B cell (primary cell): ENCODE data around the gene GLIS1. TPM values are rescaled to one million over a fixed set of nuclear protein-coding genes. Genes with fewer than 3 reads are reported as not detected.

Experiments used
- ATAC-seq: fragments of 200-7000 bp; cut with Tn5 transposase; one replicate; pipeline ENCODE4 v1.10.0; 2021; ENCODE audit warnings: low read depth, mild to moderate bottlenecking, moderate number of reproducible peaks, moderate library complexity
- CTCF ChIA-PET: fragments of 350-600 bp; sonication (Branson Sonifier 250); formaldehyde crosslinking; loops from one replicate; lab custom pipeline; 2021; ENCODE audit warnings: antibody characterized with exemption, inconsistent platforms; lab: Charles Lee
- POLR2A ChIA-PET: fragments of 350-600 bp; sonication (Branson Sonifier 250); formaldehyde crosslinking; loops from one replicate; lab custom pipeline; 2021; ENCODE audit warnings: antibody characterized with exemption; lab: Charles Lee
- DNase-seq: peaks from one replicate; pipeline ENCODE4 v3.0.0; 2013
- H2AFZ ChIP-seq: 2 replicates; pipeline ENCODE4 v1.6.1; 2012; ENCODE audit warnings: mild to moderate bottlenecking, low read depth, low read length; ENCODE audit not compliant: insufficient read depth, poor library complexity, severe bottlenecking
- H3K27ac ChIP-seq, 2 donors: 1 replicate in 1 of 2; 2 replicates in 1 of 2; pipeline ENCODE4 v1.5.1; 2012 to 2013; ENCODE audit warnings: low read length in 2 of 2, mild to moderate bottlenecking in 2 of 2, moderate library complexity in 1 of 2
- H3K27me3 ChIP-seq, 4 experiments: fragments of 200-600 bp in 1 of 4; sonication (generic) in 1 of 4; replicated peaks in 1 of 4; 1 replicate in 2 of 4; 2 replicates in 2 of 4; pipeline versions ENCODE4 v1.6.1 to v1.7.0; 2013 to 2016; ENCODE audit warnings: low read length in 3 of 4, mild to moderate bottlenecking in 2 of 4, mixed read lengths in 1 of 4, moderate library complexity in 1 of 4; ENCODE audit not compliant: insufficient read depth in 4 of 4, control insufficient read depth in 3 of 4; ENCODE audit errors: control extremely low read depth in 1 of 4
- H3K36me3 ChIP-seq, 2 experiments: replicated peaks in 1 of 2; 1 replicate in 1 of 2; 2 replicates in 1 of 2; pipeline versions ENCODE4 v1.6.1 to v1.7.1; 2013; ENCODE audit warnings: low read length in 1 of 2; ENCODE audit not compliant: insufficient read depth in 2 of 2, control insufficient read depth in 1 of 2; ENCODE audit errors: control extremely low read depth in 1 of 2, extremely low read depth in 1 of 2
- H3K4me1 ChIP-seq, 2 donors: fragments of 200-600 bp in 1 of 2; sonication (generic) in 1 of 2; 1 replicate in 1 of 2; 2 replicates in 1 of 2; pipeline versions ENCODE4 v1.5.1 to v1.6.1; 2013 to 2017; ENCODE audit warnings: low read length in 2 of 2; ENCODE audit not compliant: control insufficient read depth in 2 of 2, insufficient read depth in 2 of 2
- H3K4me2 ChIP-seq: replicated peaks from 2 replicates; pipeline ENCODE3; 2012; ENCODE audit warnings: mild to moderate bottlenecking, low read depth, low read length; ENCODE audit not compliant: poor library complexity, severe bottlenecking
- H3K4me3 ChIP-seq, 5 experiments: fragments of 200-600 bp in 1 of 5; sonication (generic) in 1 of 5; 1 replicate in 3 of 5; 2 replicates in 2 of 5; pipeline versions ENCODE4 v1.5.1 to v1.7.0; 2011 to 2016; ENCODE audit warnings: low read length in 4 of 5, mild to moderate bottlenecking in 4 of 5, low read depth in 2 of 5, control low read depth in 1 of 5, moderate library complexity in 1 of 5; ENCODE audit not compliant: insufficient read depth in 1 of 5; ENCODE audit errors: control extremely low read depth in 1 of 5, extremely low read depth in 1 of 5
- H3K79me2 ChIP-seq: fragments of 200-600 bp; sonication (generic); one replicate; pipeline ENCODE4 v1.6.0; 2016; ENCODE audit warnings: low read length; ENCODE audit not compliant: control insufficient read depth, insufficient read depth
- H3K9ac ChIP-seq: fragments of 200-600 bp; sonication (generic); 2 replicates; pipeline ENCODE4 v1.6.1; 2017; ENCODE audit warnings: mild to moderate bottlenecking, low read length, moderate library complexity
- H3K9me3 ChIP-seq, 3 donors: one replicate each; pipeline versions ENCODE4 v1.6.1 to v1.7.1; 2013; ENCODE audit warnings: low read length in 2 of 3; ENCODE audit not compliant: control insufficient read depth in 2 of 3, insufficient read depth in 1 of 3; ENCODE audit errors: control extremely low read depth in 1 of 3
- H4K20me1 ChIP-seq: 2 replicates; pipeline ENCODE4 v1.6.0; 2012; ENCODE audit warnings: mild to moderate bottlenecking, low read length; ENCODE audit not compliant: insufficient read depth, control insufficient read depth, poor library complexity, severe bottlenecking
- H3K27ac Mint-ChIP-seq: one replicate; pipeline ENCODE4 v1.8.0; 2021; ENCODE audit warnings: mixed read lengths
- H3K27me3 Mint-ChIP-seq: one replicate; pipeline ENCODE4 v1.8.0; 2021; ENCODE audit warnings: mixed read lengths
- H3K4me1 Mint-ChIP-seq: one replicate; pipeline ENCODE4 v1.8.0; 2021; ENCODE audit warnings: mixed read lengths
- H3K4me3 Mint-ChIP-seq: one replicate; pipeline ENCODE4 v1.8.0; 2021; ENCODE audit warnings: mixed read lengths
- H3K9me3 Mint-ChIP-seq: one replicate; pipeline ENCODE4 v1.8.0; 2022; ENCODE audit warnings: mixed read lengths; ENCODE audit not compliant: insufficient read depth
- EZH2 ChIP-seq: IDR thresholded peaks from 2 replicates; pipeline ENCODE4 v1.6.1; 2012; ENCODE audit warnings: borderline replicate concordance, low read depth, mild to moderate bottlenecking, moderate library complexity, low read length; ENCODE audit not compliant: insufficient read depth, poor library complexity, severe bottlenecking
- WGBS: methylation state at CpG from one replicate; pipeline ENCODE4 v1.1.5; 2013; ENCODE audit warnings: missing lambda C conversion rate; ENCODE audit not compliant: insufficient coverage; 5-methylcytosine and 5-hydroxymethylcytosine counted together
- intact Hi-C: fragments of 100-400 bp; cut with micrococcal nuclease; formaldehyde crosslinking; loops from one replicate; pipeline ENCODE4 v1.10.0; 2022
- polyA plus RNA-seq: library from polyadenylated mRNA; depleted of rRNA; stranded (reverse); fragments of >200 nt; gene quantifications from 2 replicates; pipeline ENCODE4 v1.2.3, GENCODE V29; 2012
- total RNA-seq, 2 donors: library from RNA; stranded (reverse); fragments of 120-200 nt in 1 of 2; gene quantifications; 1 replicate in 1 of 2; 2 replicates in 1 of 2; pipeline versions ENCODE4 v1.2.3 to v1.2.4, GENCODE V29; 2013 to 2022
- TF ChIP-seq, protein P1 (sequence below): fragments of 200-600 bp; IDR thresholded peaks from one replicate; pipeline ENCODE4 v1.8.0; 2022; ENCODE audit warnings: antibody characterized with exemption, mild to moderate bottlenecking

Gene GLIS1
- total and polyA plus RNA-seq, 2 donors (not counting 1 experiment from before 2014, with no cell fraction given): not detected

DNA sequence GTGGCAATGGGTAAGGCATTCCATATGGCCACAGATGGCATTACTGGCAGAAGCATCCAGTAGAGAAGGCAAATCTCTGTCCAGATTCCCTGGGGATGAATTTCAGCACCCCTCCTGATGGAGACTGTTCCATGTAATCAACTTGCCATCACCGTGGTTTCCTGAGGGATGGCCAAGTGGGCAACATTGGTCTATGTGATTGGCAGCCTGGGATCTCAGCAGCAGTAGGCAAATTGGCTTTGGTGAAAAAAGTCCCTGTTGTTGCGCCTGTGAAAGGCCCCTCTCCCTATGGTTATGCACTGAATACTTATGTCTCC is 260.5 kb downstream of the GLIS1 start:
- Histone ChIP-seq H3K4me2 (no peak overlapping the region), H3K27me3 (peaks cover 0 to 2% (median 0%) of the 10 kb centered on the region in 4 experiments), H3K9ac (no peak overlapping the region), H3K79me2 (no peaks in the 10 kb centered on the region), H3K27ac (no peak overlapping the region), H2AFZ (no peak overlapping the region), H3K4me1 (no peaks in the 10 kb centered on the region), H3K4me3 (no peak overlapping the region), H3K36me3 (no peaks in the 10 kb centered on the region), H3K9me3 (no peaks in the 10 kb centered on the region), H4K20me1 (no peaks in the 10 kb centered on the region)
- ChIA-PET CTCF (interaction anchor here (1.4 kb wide), 1 partner anchor 13 kb away, joined by 3 read pairs; no protein-coding TSS in a partner anchor), POLR2A (no interaction called here)
- H3K9me3 Mint-ChIP-seq: no peaks in the 10 kb centered on the region
- DNase-seq (no peak), ATAC-seq (no peak)
- H3K4me1 Mint-ChIP-seq: no peaks in the 10 kb centered on the region
- 100% methylated on average over 1 of the region's 2 CpGs for WGBS
- H3K27ac Mint-ChIP-seq: no peak overlapping the region
- H3K27me3 Mint-ChIP-seq: peaks cover 9% of the 10 kb centered on the region
- H3K4me3 Mint-ChIP-seq: no peak overlapping the region
- no peak for TF ChIP-seq EZH2
- TF ChIP-seq, protein P1, sequence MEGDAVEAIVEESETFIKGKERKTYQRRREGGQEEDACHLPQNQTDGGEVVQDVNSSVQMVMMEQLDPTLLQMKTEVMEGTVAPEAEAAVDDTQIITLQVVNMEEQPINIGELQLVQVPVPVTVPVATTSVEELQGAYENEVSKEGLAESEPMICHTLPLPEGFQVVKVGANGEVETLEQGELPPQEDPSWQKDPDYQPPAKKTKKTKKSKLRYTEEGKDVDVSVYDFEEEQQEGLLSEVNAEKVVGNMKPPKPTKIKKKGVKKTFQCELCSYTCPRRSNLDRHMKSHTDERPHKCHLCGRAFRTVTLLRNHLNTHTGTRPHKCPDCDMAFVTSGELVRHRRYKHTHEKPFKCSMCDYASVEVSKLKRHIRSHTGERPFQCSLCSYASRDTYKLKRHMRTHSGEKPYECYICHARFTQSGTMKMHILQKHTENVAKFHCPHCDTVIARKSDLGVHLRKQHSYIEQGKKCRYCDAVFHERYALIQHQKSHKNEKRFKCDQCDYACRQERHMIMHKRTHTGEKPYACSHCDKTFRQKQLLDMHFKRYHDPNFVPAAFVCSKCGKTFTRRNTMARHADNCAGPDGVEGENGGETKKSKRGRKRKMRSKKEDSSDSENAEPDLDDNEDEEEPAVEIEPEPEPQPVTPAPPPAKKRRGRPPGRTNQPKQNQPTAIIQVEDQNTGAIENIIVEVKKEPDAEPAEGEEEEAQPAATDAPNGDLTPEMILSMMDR: no peak
- intact Hi-C loops: no loop called here

DNA sequence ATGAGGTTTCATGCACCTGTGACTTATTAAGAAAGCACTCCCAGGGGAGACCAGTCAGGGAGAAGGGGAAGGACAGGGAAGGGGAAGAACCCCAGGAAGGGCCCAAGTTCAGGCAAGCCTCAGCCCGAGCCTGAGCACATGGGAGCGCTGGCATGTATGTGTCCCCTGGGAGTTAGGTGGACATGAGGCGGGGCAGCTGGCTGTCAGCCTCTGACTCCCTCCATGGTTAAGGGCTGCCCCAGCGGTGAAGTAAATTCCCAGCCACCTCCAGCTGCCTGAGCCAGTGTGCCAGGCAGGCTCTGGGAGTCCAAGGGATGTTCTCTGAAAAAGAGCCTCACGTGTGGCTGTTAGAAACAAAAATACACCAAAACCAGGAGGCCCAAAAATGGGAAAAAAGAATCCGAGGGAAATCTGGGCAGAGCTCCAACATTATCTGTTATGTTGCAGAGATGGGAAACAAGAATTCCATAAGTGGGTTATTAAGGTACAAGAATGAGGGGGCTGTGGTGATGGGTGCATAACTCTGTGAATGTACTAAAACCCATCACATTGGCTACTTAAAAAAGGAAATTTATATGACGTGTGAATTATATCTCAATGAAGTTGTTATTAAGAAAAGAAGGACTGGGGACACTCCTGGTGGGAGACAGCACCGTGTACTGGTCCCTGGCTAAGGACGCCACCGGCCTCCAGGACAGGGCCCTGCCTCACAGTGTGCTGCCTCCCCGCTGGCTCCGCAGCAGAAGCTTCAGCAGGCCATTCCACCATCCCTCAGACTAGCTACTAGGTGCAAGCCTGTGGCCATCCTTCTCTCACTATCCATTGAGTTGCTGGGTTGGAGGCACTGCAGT is 261.1 kb downstream of the GLIS1 start:
- H3K27me3 Mint-ChIP-seq: peaks cover 9% of the 10 kb centered on the region
- H3K9me3 ChIP-seq: no peaks in the 10 kb centered on the region
- H3K9ac ChIP-seq: no peak overlapping the region
- ChIA-PET CTCF (interaction anchor here (0.6 to 1.4 kb wide), 2 partner anchors 12 to 372 kb away, joined by 3 to 4 read pairs; no protein-coding TSS in a partner anchor), POLR2A (no interaction called here)
- no peaks in the 10 kb centered on the region for H3K36me3 ChIP-seq
- no peak for DNase-seq
- H3K4me3 ChIP-seq: no peak overlapping the region
- no peak overlapping the region for H3K27ac Mint-ChIP-seq
- H3K27ac ChIP-seq: no peak overlapping the region
- H2AFZ ChIP-seq: no peak overlapping the region
- H3K4me1 Mint-ChIP-seq: no peaks in the 10 kb centered on the region
- H3K79me2 ChIP-seq: no peaks in the 10 kb centered on the region
- TF ChIP-seq, protein P1: no peak
- TF ChIP-seq EZH2: no peak
- intact Hi-C loops: no loop called here
- WGBS: 92% methylated on average over 8 of the region's 12 CpGs
- H3K9me3 Mint-ChIP-seq: no peaks in the 10 kb centered on the region
- ATAC-seq: no peak
- H3K4me2 ChIP-seq: no peak overlapping the region
- no peaks in the 10 kb centered on the region for H4K20me1 ChIP-seq
- peaks cover 0 to 2% (median 0%) of the 10 kb centered on the region in 4 experiments for H3K27me3 ChIP-seq
- H3K4me1 ChIP-seq: no peaks in the 10 kb centered on the region
- H3K4me3 Mint-ChIP-seq: no peak overlapping the region
